GM23338 (cell line): ENCODE measurements around the gene NIPBL. TPM values are rescaled to one million over a fixed set of nuclear protein-coding genes. Genes with fewer than 3 reads are reported as not detected.

Experiments
- ATAC-seq: fragments of 200-7000 bp; cut with Tn5 transposase; 3 replicates; pipeline ENCODE4 v1.9.1; 2020
- DNase-seq: peaks from one replicate; pipeline ENCODE4 v3.0.0-alpha.2; 2015; ENCODE audit warnings: low spot score
- H2AFZ ChIP-seq: fragments of 200-600 bp; sonication (generic); 2 replicates; pipeline ENCODE4 v1.8.0; 2016; ENCODE audit warnings: antibody characterized with exemption, mild to moderate bottlenecking, moderate library complexity
- H3F3A ChIP-seq: fragments of 200-600 bp; sonication (generic); replicated peaks from 2 replicates; pipeline ENCODE4 v1.8.0; 2017; ENCODE audit warnings: antibody characterized with exemption, mixed run types, low read depth
- H3K27ac ChIP-seq: fragments of 200-600 bp; sonication (generic); 2 replicates; pipeline ENCODE4 v1.6.1; 2016; ENCODE audit warnings: low read depth
- H3K27me3 ChIP-seq: fragments of 200-600 bp; sonication (generic); 2 replicates; pipeline ENCODE4 v1.8.0; 2016; ENCODE audit warnings: mild to moderate bottlenecking, mixed run types, moderate library complexity; ENCODE audit not compliant: insufficient read depth
- H3K36me3 ChIP-seq: fragments of 200-600 bp; sonication (generic); 2 replicates; pipeline ENCODE4 v1.8.0; 2016; ENCODE audit warnings: mild to moderate bottlenecking; ENCODE audit not compliant: insufficient read depth
- H3K4me1 ChIP-seq: fragments of 200-600 bp; sonication (generic); 2 replicates; pipeline ENCODE4 v1.8.0; 2016; ENCODE audit warnings: mild to moderate bottlenecking, moderate library complexity; ENCODE audit not compliant: insufficient read depth
- H3K4me2 ChIP-seq: fragments of 200-600 bp; sonication (generic); 2 replicates; pipeline ENCODE4 v1.7.1; 2017; ENCODE audit warnings: mixed run types
- H3K4me3 ChIP-seq: fragments of 200-600 bp; sonication (generic); 2 replicates; pipeline ENCODE4 v1.6.1; 2016; ENCODE audit warnings: mixed run types
- H3K79me2 ChIP-seq: fragments of 200-600 bp; sonication (generic); replicated peaks from 2 replicates; pipeline ENCODE4 v1.8.0; 2017; ENCODE audit warnings: mild to moderate bottlenecking; ENCODE audit not compliant: insufficient read depth
- H3K9me2 ChIP-seq: fragments of 200-600 bp; sonication (generic); 2 replicates; pipeline ENCODE4 v1.8.0; 2017; ENCODE audit not compliant: insufficient read depth
- H4K20me1 ChIP-seq: fragments of 200-600 bp; sonication (generic); replicated peaks from 2 replicates; pipeline ENCODE4 v1.8.0; 2017; ENCODE audit warnings: mild to moderate bottlenecking; ENCODE audit not compliant: insufficient read depth
- H3K27ac Mint-ChIP-seq: 2 replicates; pipeline ENCODE4 v1.8.0; 2020; ENCODE audit warnings: inconsistent platforms, mild to moderate bottlenecking, moderate library complexity, mixed read lengths
- H3K27me3 Mint-ChIP-seq: 3 replicates; pipeline ENCODE4 v1.8.0; 2022; ENCODE audit warnings: low read depth, mild to moderate bottlenecking, moderate library complexity, mixed read lengths, inconsistent platforms; ENCODE audit not compliant: insufficient read depth, poor library complexity
- H3K36me3 Mint-ChIP-seq: 3 replicates; pipeline ENCODE4 v1.8.0; 2021; ENCODE audit warnings: low read depth, mild to moderate bottlenecking, inconsistent platforms, moderate library complexity, mixed read lengths
- H3K4me1 Mint-ChIP-seq: 3 replicates; pipeline ENCODE4 v1.8.0; 2020; ENCODE audit warnings: mild to moderate bottlenecking, inconsistent platforms, mixed read lengths
- H3K4me3 Mint-ChIP-seq: 3 replicates; pipeline ENCODE4 v1.8.0; 2021; ENCODE audit warnings: moderate library complexity, mild to moderate bottlenecking, inconsistent platforms, mixed read lengths
- H3K9me3 Mint-ChIP-seq: 3 replicates; pipeline ENCODE4 v1.8.0; 2020; ENCODE audit warnings: moderate library complexity, mild to moderate bottlenecking, inconsistent platforms, mixed read lengths
- CREB1 ChIP-seq: fragments of 250-450 bp; sonication (Bioruptor Pico); IDR thresholded peaks from 2 replicates; pipeline ENCODE4 v1.5.0; 2020; ENCODE audit warnings: low read depth, mild to moderate bottlenecking, moderate library complexity
- CTCF ChIP-seq, 2 experiments: fragments of 200-600 bp in 1 of 2; sonication (generic) in 1 of 2; conservative IDR thresholded peaks; 2 replicates each; pipeline versions ENCODE4 v1.5.1 to v1.6.1; 2016 to 2017; ENCODE audit warnings: antibody characterized with exemption in 2 of 2, low read depth in 2 of 2, mild to moderate bottlenecking in 2 of 2, moderate library complexity in 1 of 2
- ETS1 ChIP-seq: IDR thresholded peaks from 2 replicates; pipeline ENCODE4 v1.6.1; 2016; ENCODE audit warnings: antibody characterized with exemption
- EZH2 ChIP-seq: fragments of 200-600 bp; sonication (generic); IDR thresholded peaks from one replicate; pipeline ENCODE4 v1.8.0; 2017; ENCODE audit warnings: antibody characterized with exemption, mild to moderate bottlenecking, low read depth; ENCODE audit not compliant: unreplicated experiment
- EZH2phosphoT487 ChIP-seq: fragments of 200-600 bp; sonication (generic); IDR thresholded peaks from one replicate; pipeline ENCODE4 v1.8.1; 2018; ENCODE audit warnings: antibody characterized with exemption; ENCODE audit not compliant: unreplicated experiment
- JUNB ChIP-seq: IDR thresholded peaks from one replicate; pipeline ENCODE4 v1.6.1; 2016; ENCODE audit warnings: antibody characterized with exemption; ENCODE audit not compliant: unreplicated experiment
- NANOG ChIP-seq: IDR thresholded peaks from 2 replicates; pipeline ENCODE4 v1.6.1; 2016; ENCODE audit warnings: antibody characterized with exemption, borderline replicate concordance
- POLR2AphosphoS5 ChIP-seq: IDR thresholded peaks from 2 replicates; pipeline ENCODE4 v1.6.1; 2016; ENCODE audit warnings: antibody characterized with exemption, low read depth
- REST ChIP-seq: IDR thresholded peaks from one replicate; pipeline ENCODE4 v1.6.1; 2018; ENCODE audit warnings: antibody characterized with exemption; ENCODE audit not compliant: unreplicated experiment
- STAT1 ChIP-seq: IDR thresholded peaks from one replicate; pipeline ENCODE4 v1.6.1; 2016; ENCODE audit warnings: antibody characterized with exemption; ENCODE audit not compliant: unreplicated experiment
- ZNF114 ChIP-seq: fragments of 250-450 bp; sonication (Bioruptor Pico); IDR thresholded peaks from 2 replicates; pipeline ENCODE4 v1.5.0; 2020; ENCODE audit warnings: mild to moderate bottlenecking, moderate library complexity
- ZNF331 ChIP-seq: fragments of 250-450 bp; sonication (Bioruptor Pico); IDR thresholded peaks from 2 replicates; pipeline ENCODE4 v1.5.0; 2020; ENCODE audit warnings: low read depth, mild to moderate bottlenecking, moderate library complexity
- ZNF462 ChIP-seq: fragments of 250-450 bp; sonication (Bioruptor Pico); IDR thresholded peaks from 2 replicates; pipeline ENCODE4 v1.5.0; 2020; ENCODE audit warnings: mild to moderate bottlenecking, moderate library complexity
- polyA plus RNA-seq: library from polyadenylated mRNA; unstranded; fragments of >200 nt; fragmentation: Nextera tagmentation; extraction: Ambion mirVana; gene quantifications from 2 replicates; pipeline ENCODE4 v1.2.1, GENCODE V29; 2016
- total RNA-seq: library from RNA; depleted of rRNA; stranded (reverse); fragments of >200 nt; shearing (Covaris generic); gene quantifications from 2 replicates; pipeline ENCODE4 v1.2.3, GENCODE V29; 2014

Gene NIPBL
- total and polyA plus RNA-seq, 2 experiments from 2014 or later = 44.2 to 51.4 TPM

GRCh38 chr5:36902353-36902752, 25.8 kb downstream of the NIPBL start:
- H3K36me3 ChIP-seq = no peaks in the 10 kb centered on the region
- peaks cover 49% of the 10 kb centered on the region for H4K20me1 ChIP-seq
- TF ChIP-seq EZH2 = no peak
- TF ChIP-seq POLR2AphosphoS5 = no peak
- no peak for TF ChIP-seq EZH2phosphoT487
- TF ChIP-seq ZNF331 = no peak
- no peak for TF ChIP-seq CREB1 (CRISPR knock-in tag)
- no peak for TF ChIP-seq STAT1
- TF ChIP-seq JUNB = no peak
- TF ChIP-seq ETS1 = no peak
- no peak for TF ChIP-seq REST
- no peak for TF ChIP-seq ZNF462 (CRISPR knock-in tag)
- TF ChIP-seq CTCF (conservative IDR thresholded peaks at IDR 0.05; ENCODE audit: low read depth in 2 of 2) = no peak
- no peak for TF ChIP-seq ZNF114 (CRISPR knock-in tag)
- TF ChIP-seq NANOG = no peak
- no peak for ATAC-seq
- peaks cover 100% of the 10 kb centered on the region for H3K79me2 ChIP-seq
- H3K36me3 Mint-ChIP-seq = peaks cover 19% of the 10 kb centered on the region; the same call in 2 of the 3 replicates
- peaks cover 11% of the 10 kb centered on the region for H3K4me1 ChIP-seq
- H3K4me2 ChIP-seq = no peak overlapping the region
- no peak overlapping the region for H3K4me3 ChIP-seq
- H3K27ac ChIP-seq = no peak overlapping the region
- no peaks in the 10 kb centered on the region for H3K27me3 ChIP-seq
- H3K4me3 Mint-ChIP-seq = no peak overlapping the region
- DNase-seq = no peak
- H2AFZ ChIP-seq = no peak overlapping the region
- H3K4me1 Mint-ChIP-seq = peaks cover 20% of the 10 kb centered on the region
- peaks cover 14% of the 10 kb centered on the region for H3K9me3 Mint-ChIP-seq
- no peaks in the 10 kb centered on the region for H3F3A ChIP-seq
- no peaks in the 10 kb centered on the region for H3K27me3 Mint-ChIP-seq
- 0 out of 2 replicates have a peak, but pooled peaks cover 4% of the 10 kb centered on the region for H3K9me2 ChIP-seq
- H3K27ac Mint-ChIP-seq = no peak overlapping the region
